ENCODE measurements around the gene KIF15. TPM values are rescaled to one million over a fixed set of nuclear protein-coding genes. Genes with fewer than 3 reads are reported as not detected.

The KIF15 gene
- total RNA-seq, 1 experiment from 2014 or later, result 10.6 TPM

DNA sequence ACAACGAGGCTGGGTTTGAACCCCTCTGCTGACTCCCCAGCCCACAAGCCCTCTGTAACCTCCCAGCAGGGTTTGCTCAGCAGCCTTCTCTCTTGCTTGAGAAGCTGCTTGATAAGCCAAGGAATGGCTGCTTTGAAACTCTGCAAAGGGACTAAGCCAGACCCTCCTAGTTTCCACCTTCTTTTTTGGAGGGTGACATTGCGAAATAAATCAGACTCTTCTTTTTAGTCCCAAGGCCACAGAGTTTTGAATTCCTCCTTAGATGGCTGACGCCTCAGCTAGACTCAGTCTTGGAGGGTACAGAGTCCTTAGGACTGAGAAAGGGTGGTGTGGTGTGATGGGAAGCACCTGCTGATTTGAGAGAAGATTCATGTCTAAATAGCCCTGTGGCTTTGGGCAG, 114.0 kb downstream of the KIF15 start:
- DNase-seq (ENCODE audit: low read depth), result no peak

DNA sequence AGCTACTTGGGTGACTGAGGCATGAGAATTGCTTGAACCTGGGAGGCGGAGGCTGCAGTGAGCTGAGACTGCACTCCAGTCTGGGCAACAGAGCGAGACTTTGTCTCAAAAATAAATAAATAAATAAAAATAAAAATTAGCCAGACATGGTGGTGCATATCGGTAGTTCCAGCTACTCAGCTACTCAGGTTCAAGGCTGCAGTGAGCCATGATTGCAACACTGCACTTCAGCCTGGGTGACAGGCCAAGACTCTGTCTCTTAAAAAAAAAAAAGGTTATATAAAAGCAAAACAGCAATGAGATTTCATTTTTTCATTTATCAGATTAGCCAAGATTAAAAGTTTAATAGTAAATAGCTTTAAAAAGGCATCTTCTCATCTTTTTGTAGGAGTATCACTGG, 115.7 kb downstream of the KIF15 start:
- no peak for DNase-seq (ENCODE audit: low read depth)

DNA sequence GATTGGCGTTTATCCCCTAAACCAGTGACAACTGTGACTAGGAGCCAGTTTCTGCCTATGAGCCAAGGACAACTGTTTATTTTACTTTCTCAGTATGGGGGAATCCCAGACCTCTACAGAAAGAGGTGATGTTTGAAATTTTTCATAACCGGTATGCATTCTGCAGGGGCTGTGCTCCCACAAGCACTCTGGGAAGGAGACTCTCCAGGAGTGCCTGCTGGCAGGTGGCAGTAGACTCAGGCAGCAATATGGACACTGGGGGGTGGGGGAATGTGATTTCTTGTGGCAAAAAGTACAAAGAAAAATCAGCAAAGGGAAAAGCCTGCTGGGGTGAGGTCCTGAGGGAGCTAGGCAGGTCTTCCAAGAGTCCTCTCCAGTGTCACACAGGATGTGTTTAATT, 118.7 kb downstream of the KIF15 start:
- DNase-seq (ENCODE audit: low read depth), result no peak

DNA sequence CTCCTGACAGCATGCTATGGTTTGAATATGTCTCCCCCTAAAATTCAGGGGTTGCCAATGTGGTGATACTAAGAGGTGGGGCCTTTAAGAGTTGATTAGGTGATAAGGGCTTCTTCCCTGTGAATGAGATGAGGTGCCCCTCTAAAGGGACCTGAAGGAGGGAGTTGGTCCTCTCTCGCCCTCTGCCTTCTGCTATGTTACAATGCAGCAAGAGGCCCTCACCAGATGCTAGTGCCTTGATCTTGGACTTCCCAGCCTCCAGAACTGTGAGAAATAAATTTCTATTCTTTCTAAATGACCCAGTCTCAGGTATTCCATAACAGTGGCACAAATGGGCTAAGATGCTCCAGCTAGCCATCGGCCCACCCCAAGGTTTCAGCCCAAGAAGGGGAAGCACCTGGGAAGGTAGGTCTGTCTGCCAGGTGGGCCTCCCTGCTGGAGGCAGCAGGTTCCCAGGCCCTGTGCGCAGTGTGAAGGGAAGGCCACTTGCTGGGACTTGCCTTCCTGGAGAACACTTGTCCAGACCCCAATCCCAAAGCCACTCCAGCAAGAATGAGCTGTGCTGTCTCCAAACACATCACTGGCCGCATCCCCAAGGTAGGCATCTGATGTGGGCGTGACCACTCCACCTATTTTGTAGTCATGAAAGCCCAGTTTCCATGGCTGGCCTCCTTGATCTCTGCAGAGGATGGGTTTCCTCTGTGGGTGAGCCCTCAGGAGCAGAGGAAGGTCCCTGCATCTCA, 121.8 kb downstream of the KIF15 start:
- DNase-seq (ENCODE audit: low read depth), result no peak

DNA sequence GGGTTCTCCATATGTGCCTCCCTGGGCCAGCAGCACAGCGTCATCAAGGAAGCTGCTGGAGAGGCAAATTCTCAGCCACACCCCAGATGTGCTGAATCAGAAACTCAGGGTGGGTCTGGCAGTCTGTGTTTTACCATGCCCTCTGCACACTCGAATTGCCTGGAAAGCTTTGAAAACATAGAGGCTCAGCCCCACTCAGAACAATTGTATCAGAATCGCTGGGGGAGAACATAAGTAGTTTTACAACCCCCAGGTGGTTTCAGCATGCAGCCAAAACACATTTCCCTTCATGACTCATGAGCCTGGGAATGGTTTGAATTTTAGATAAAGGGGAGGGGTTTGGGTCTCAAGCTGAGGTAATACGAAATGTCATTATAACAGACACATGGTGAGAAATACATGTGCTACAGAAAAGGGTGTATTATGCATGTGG, 122.4 kb downstream of the KIF15 start:
- DNase-seq (ENCODE audit: low read depth), result peak; percentile 98

DNA sequence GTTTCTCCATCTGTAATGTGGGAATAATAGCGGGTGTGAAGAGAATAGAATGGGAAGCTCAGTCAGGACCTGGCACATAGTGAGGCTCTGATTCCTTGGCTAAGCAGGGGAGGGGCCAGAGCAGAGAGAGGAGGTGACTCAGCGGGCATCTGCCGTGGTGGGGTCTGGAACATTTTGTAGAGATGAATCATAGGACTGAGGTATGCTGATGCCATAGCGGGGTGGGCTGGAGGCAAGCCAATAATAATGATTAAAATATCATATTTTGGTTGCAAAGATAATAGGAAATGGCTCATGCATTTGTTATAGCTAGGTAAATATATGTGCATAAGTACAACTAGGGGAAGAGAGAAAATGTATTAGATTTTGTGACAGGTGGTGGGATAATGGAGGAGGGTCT, 124.0 kb downstream of the KIF15 start:
- peak; percentile 98 for DNase-seq (ENCODE audit: low read depth)

DNA sequence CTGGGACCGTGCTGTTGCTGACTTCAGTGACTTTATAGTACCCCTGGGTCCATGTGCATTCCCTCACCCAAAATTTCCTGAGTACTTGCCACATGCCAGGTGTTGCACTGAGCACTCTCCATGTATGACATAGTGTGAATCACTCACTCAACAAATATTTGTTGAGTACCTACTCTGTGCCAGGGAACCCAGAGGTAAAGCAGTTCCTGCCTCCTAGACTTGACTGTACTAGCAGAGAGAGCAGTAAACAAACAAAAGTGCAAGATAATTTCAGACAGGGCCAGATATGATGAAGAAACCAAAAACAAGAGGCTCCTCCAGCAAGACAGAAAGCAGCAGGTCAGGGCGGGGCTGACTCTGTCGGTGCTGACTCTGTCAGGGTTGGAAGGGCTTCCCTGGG, 125.0 kb downstream of the KIF15 start:
- DNase-seq (ENCODE audit: low read depth), result no peak

DNA sequence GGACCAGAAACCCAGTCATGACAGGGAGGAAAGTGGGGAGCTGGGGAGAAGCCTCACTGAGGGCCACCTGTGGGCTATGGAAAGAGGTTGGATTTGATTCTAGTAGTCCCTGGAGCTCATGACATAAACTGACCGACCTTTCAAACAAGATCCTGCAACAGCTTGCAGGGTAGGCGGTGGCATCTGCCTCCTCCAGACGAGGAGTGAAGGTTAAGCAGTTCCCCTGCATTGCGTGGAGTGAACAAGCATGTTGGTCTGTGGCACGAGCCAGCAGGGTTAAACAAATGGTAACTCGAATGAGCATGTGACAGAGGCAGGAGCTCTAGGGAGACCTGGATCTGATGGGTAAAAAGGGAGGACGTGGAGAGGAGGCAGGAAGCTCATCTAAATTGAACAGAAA, 125.5 kb downstream of the KIF15 start:
- no peak for DNase-seq (ENCODE audit: low read depth)

DNA sequence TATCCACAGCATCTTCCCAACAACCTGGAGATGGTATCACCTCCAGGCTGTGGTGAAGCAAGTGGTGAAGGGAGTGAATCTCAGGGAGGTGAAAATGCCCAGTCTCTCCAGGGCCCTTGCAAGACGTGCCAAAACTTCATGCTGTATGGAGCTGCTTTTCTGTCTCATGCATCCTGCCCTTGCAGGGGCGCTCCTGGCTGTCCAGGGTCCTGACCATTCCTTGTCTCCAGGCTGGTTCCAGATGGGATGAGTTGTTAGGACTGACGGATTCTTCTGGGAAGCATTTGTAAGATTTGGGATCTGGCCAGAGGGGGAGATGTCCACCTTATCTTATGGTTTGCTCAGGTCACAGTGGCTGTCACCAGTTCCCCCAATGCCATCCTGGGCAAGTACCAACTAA, 128.7 kb downstream of the KIF15 start:
- no peak for DNase-seq (ENCODE audit: low read depth)

DNA sequence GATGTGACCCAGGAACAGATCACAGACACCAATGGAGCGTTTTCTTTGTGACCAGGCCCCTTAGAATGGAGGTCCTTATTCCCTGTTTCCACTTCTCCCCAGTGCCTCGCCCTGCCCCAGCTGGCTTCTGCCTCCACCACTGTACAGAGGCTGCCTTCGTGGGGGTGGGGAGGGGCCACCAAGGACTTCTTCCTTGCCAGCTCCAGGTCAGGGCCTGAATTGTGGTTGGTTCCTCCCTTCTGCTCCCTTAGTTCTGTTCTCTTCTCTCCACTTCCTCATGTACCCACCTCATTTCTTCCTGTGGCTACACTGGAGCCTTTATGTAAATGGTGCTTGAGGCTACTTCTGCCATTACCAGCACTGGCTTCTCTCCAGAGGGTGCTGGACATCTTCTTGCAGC, 129.3 kb downstream of the KIF15 start:
- no peak for DNase-seq (ENCODE audit: low read depth)

DNA sequence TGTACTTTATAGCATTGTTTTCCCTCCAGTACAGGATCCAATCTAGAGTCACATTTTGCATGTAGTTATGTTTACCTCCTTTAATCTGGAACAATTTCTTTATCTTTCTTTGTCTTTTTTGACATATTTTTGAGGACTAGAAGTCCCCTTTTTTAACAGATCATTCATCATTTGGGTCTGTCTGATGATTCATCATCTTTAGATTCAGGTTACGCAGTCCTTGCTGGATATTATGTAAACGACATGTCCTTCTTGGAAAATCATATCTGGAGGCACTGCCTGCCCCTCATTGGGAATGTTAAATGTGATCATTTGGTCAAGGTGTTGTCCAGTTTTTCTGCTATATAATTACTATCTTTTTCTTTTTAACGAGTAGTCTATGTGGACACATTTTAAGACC, 131.1 kb downstream of the KIF15 start:
- peak; percentile 47 for DNase-seq (ENCODE audit: low read depth)

DNA sequence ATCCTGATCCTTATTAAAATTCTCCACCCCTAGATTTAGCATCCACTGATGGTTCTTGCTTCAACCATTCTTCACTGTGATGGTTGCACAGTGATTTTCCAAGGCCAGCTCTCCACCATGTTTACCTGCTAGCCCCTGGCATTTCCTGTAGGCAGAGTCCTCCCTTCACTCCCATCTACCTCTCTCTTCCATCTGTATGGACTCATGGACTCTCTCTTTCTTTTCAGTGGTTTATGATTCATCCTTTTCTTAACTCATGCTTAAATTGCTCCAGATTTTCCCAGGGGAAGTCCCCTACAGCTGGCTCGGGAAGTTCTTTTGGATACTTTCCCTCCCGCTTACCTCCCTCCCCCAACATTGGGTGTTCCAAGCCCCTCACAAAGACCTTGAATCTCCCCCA, 131.5 kb downstream of the KIF15 start:
- peak; percentile 86 for DNase-seq (ENCODE audit: low read depth)

DNA sequence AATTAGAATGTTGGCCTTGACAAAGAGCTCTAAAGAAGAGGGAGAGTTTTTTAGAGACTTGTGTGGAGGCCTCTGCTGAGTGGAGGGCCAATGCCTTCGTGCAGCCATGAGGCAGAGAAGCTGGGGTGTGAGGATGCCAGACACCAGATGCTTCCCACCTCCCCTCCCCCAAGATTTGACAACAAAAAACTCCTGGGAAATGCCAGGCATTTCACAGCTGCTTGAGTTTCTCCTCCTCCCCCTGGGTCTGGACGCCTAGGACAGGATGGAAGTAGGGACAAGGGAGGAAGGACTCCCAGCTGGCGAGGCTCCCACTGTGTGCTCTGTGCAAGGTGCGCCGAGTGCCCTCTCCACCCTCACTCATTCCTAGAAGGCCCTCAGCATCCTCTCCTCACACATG, 132.9 kb downstream of the KIF15 start:
- DNase-seq (ENCODE audit: low read depth), result no peak

DNA sequence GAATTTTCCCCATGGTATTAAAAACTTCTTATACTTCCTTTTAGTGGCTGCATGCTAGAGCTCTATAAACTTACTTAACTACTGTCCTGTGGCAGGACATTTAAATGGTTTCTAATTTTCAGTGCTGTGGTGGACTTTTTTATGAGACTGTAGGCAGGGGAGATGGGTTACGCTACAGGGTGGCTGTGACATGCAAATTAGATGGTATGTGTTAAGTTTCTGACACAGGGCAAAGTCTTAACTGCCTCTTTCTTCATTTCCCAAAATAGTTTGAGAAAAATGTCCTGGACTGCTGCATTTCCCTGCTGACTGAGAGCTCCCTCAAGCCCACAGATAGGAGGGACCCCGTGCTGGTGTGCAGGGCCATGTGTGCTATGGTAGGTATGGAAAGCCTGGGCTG, 134.8 kb downstream of the KIF15 start:
- no peak for DNase-seq (ENCODE audit: low read depth)

DNA sequence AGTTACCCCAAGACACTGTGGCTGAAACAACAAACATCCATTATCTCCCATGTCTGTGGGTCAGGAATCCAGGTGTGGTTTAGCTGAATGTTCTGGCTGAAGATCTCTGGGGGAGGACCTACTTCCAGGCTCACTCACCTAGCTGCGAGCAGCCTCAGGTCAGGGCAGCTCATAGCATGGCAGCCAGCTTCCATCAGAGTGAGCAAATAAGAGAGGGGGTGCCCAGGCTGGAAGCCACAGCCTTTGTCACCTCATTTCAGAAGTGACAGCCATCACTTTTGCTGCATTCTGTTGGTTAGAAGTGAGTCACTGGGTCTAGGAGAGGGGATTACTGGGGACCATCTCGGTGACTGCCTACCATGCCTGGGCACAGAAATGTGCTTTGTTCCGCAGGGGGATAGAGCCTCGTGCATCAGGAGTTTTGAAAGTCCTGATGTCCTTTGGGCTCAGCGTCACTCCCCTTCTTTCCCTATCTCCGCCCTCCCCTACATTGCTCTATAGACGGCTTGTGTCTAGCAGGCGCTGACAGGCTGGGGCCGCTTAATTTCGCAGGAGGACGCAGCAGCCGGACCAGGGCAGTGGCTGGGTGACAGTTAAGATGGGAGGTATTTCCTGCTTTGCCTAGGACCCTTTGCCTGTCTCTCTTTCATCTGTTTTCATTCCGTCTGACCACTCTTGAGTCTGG, 138.2 kb downstream of the KIF15 start:
- DNase-seq (ENCODE audit: low read depth), result no peak

DNA sequence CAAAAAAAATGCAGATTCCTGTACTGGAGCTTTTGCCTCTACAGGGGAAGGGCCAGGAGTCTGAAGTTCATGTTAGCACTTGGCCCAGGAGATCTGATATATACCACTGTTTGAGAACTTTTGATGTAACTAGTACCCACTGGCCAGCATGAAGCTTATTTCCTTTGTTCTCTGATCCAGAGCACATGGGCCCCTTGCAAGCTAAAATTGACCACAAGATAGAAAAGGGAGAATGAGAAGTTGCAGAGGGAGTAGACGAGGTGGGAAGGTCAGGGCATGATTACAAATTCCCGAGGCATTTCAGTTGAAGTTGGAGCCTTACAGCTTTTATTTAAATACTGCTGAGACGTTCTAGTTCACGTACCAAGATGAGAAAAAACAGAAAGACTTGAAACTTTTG, 141.0 kb downstream of the KIF15 start:
- DNase-seq (ENCODE audit: low read depth), result no peak

Other genes starting within 250 kb of the KIF15 start
- 0.10 and 0.33 TPM in 2 replicates for gene ZKSCAN7, start 206.6 kb upstream of the KIF15 start, total RNA-seq (2014; rRNA removed; shearing (Covaris generic))
- 0.11 and 0.60 TPM in 2 replicates for gene ZNF660, start 176.8 kb upstream of the KIF15 start, total RNA-seq (2014; rRNA removed; shearing (Covaris generic))
- gene ZNF197, start 136.8 kb upstream of the KIF15 start, total RNA-seq (2014; rRNA removed; shearing (Covaris generic)), result 6.7 and 7.6 TPM in 2 replicates
- gene ZNF35, start 113.1 kb upstream of the KIF15 start, total RNA-seq (2014; rRNA removed; shearing (Covaris generic)), result 14.6 and 19.8 TPM in 2 replicates
- 0.37 and 0.72 TPM in 2 replicates for gene ZNF502, start 49.1 kb upstream of the KIF15 start, total RNA-seq (2014; rRNA removed; shearing (Covaris generic))
- 0.07 TPM in 1 of 2 replicates, not detected in the other for gene ZNF501, start 32.2 kb upstream of the KIF15 start, total RNA-seq (2014; rRNA removed; shearing (Covaris generic))
- gene KIAA1143, start 175 bp upstream of the KIF15 start, total RNA-seq (2014; rRNA removed; shearing (Covaris generic)), result 12.5 and 14.5 TPM in 2 replicates
- gene TMEM42, start 100.1 kb downstream of the KIF15 start, total RNA-seq (2014; rRNA removed; shearing (Covaris generic)), result 4.4 and 5.4 TPM in 2 replicates
- gene TGM4, start 112.8 kb downstream of the KIF15 start, total RNA-seq (2014; rRNA removed; shearing (Covaris generic)), result 0.03 TPM in 1 of 2 replicates, not detected in the other
- 60.7 and 72.8 TPM in 2 replicates for gene ZDHHC3, start 214.4 kb downstream of the KIF15 start, total RNA-seq (2014; rRNA removed; shearing (Covaris generic))
- gene EXOSC7, start 214.4 kb downstream of the KIF15 start, total RNA-seq (2014; rRNA removed; shearing (Covaris generic)), result 69.1 and 71.0 TPM in 2 replicates